IMR-90 (cell line): ENCODE results near the gene CSTA.

Experiments
- CEBPB ChIP-seq: IDR thresholded peaks from 2 replicates; pipeline ENCODE4 v1.6.1; 2012; ENCODE audit warnings: low read depth, low read length, improper control_type of control experiment
- CHD1 ChIP-seq: IDR thresholded peaks from 2 replicates; pipeline ENCODE4 v1.6.1; 2012; ENCODE audit warnings: low read depth, low read length, improper control_type of control experiment
- CTCF ChIP-seq: conservative IDR thresholded peaks from 2 replicates; pipeline ENCODE4 v1.5.1; 2012; ENCODE audit warnings: mild to moderate bottlenecking, low read depth, low read length, improper control_type of control experiment
- ELK1 ChIP-seq: fragments of 150-350 bp; IDR thresholded peaks from 2 replicates; pipeline ENCODE4 v1.6.1; 2016; ENCODE audit warnings: low read depth, mild to moderate bottlenecking, low read length, moderate library complexity, borderline replicate concordance
- FOS ChIP-seq: fragments of 150-350 bp; IDR thresholded peaks from 2 replicates; pipeline ENCODE4 v1.6.1; 2016; ENCODE audit warnings: low read depth, low read length
- MAZ ChIP-seq: IDR thresholded peaks from 2 replicates; pipeline ENCODE4 v1.6.1; 2012; ENCODE audit warnings: low read depth, mild to moderate bottlenecking, low read length, improper control_type of control experiment, moderate library complexity, borderline replicate concordance
- MXI1 ChIP-seq: IDR thresholded peaks from 2 replicates; pipeline ENCODE4 v1.6.1; 2012; ENCODE audit warnings: low read depth, mild to moderate bottlenecking, low read length, moderate library complexity, borderline replicate concordance
- POLR2A ChIP-seq: IDR thresholded peaks from 2 replicates; pipeline ENCODE4 v1.6.1; 2012; ENCODE audit warnings: mild to moderate bottlenecking, low read depth, low read length
- RAD21 ChIP-seq: IDR thresholded peaks from 2 replicates; pipeline ENCODE4 v1.6.1; 2012; ENCODE audit warnings: low read length, improper control_type of control experiment
- RCOR1 ChIP-seq: IDR thresholded peaks from 2 replicates; pipeline ENCODE4 v1.6.1; 2012; ENCODE audit warnings: mild to moderate bottlenecking, low read length, improper control_type of control experiment; ENCODE audit not compliant: insufficient replicate concordance
- RFX5 ChIP-seq: IDR thresholded peaks from 2 replicates; pipeline ENCODE4 v1.8.0; 2012; ENCODE audit warnings: low read depth, mild to moderate bottlenecking, low read length, moderate library complexity
- SMC3 ChIP-seq: fragments of 150-350 bp; IDR thresholded peaks from 2 replicates; pipeline ENCODE4 v1.6.1; 2016; ENCODE audit warnings: low read depth, mild to moderate bottlenecking, antibody characterized with exemption, low read length, moderate library complexity
- USF2 ChIP-seq: fragments of 150-350 bp; IDR thresholded peaks from 2 replicates; pipeline ENCODE4 v1.6.1; 2017; ENCODE audit warnings: mild to moderate bottlenecking, antibody characterized with exemption, low read length, low read depth

GRCh38 chr3:122349171-122349570 lies 24.1 kb downstream of the CSTA start:
- TF ChIP-seq SMC3 (no peak), CTCF (no peak), RAD21 (no peak), CHD1 (no peak), POLR2A (no peak), MXI1 (no peak), USF2 (no peak), FOS (no peak), MAZ (no peak), ELK1 (no peak), CEBPB (no peak), RCOR1 (no peak), RFX5 (no peak)
